Prostate gland (tissue), 2 donors: ENCODE measurements around the gene IL11.
A peak's percentile ranks its signal among the peaks of the same experiment; 100 is the strongest.

Experiments
- POLR2A ChIP-seq: fragments of 450-650 bp; IDR thresholded peaks from one replicate; pipeline ENCODE4 v1.6.1; 2016; ENCODE audit warnings: antibody characterized with exemption, mild to moderate bottlenecking
- POLR2AphosphoS5 ChIP-seq: sonication (generic); formaldehyde crosslinking; IDR thresholded peaks from one replicate; pipeline ENCODE4 v1.6.1; 2017; ENCODE audit warnings: antibody characterized with exemption
- TF ChIP-seq, protein P1 (sequence below), 4 experiments: fragments of 200-600 bp in 2 of 4; fragments of 450-650 bp in 2 of 4; sonication (generic) in 2 of 4; IDR thresholded peaks; 1 replicate in 3 of 4; 2 replicates in 1 of 4; pipeline ENCODE4 v1.5.1; 2016 to 2019; ENCODE audit warnings: antibody characterized with exemption in 4 of 4, mild to moderate bottlenecking in 2 of 4, moderate library complexity in 2 of 4

DNA sequence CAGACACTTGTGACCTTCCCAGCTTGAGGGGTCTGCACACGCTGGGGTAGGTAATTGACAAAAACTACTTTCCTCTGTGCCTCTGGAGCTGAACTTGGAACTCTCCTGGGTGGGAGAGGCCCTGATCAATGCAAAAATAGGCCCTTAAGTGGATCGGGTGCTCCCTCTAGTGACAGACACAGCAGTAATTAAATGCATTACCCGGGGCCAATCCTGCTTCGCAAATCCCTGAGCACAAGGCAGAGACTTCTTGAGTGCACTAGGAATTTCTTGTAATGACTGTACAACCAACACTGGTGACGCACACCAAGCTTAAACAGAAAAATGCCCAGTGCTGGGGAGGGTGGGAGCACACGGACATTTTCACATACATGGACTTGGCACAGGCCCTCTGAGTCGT lies 47.9 kb upstream of the IL11 start:
- TF ChIP-seq, protein P1, sequence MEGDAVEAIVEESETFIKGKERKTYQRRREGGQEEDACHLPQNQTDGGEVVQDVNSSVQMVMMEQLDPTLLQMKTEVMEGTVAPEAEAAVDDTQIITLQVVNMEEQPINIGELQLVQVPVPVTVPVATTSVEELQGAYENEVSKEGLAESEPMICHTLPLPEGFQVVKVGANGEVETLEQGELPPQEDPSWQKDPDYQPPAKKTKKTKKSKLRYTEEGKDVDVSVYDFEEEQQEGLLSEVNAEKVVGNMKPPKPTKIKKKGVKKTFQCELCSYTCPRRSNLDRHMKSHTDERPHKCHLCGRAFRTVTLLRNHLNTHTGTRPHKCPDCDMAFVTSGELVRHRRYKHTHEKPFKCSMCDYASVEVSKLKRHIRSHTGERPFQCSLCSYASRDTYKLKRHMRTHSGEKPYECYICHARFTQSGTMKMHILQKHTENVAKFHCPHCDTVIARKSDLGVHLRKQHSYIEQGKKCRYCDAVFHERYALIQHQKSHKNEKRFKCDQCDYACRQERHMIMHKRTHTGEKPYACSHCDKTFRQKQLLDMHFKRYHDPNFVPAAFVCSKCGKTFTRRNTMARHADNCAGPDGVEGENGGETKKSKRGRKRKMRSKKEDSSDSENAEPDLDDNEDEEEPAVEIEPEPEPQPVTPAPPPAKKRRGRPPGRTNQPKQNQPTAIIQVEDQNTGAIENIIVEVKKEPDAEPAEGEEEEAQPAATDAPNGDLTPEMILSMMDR (IDR thresholded peaks at IDR 0.05): peak; percentile 15 to 75 (median 62)
- TF ChIP-seq POLR2AphosphoS5: no peak
- no peak for TF ChIP-seq POLR2A
